ENCODE results near the gene AGMO.

The AGMO gene

DNA sequence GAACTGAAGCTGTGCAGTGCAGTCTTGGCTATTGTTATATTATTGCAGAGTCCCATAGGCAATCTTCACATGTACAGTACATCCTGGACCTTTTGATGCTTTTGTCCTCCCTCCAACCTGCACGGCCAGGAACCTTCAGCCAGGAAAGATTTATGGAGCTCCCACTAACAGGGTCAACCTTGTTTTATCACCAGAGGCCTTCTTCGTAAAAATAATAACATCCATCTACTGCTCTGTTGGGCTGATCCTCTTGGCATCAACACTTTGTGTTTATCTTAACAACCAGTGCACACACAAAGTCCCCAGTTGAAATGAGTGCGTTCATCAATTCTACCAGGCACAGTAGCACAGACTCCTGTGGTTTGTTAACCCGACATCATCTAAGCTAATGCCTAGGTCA, 72.4 kb downstream of the AGMO start:
- H3K9ac ChIP-seq (ENCODE audit: low read depth in 1 of 2, low read length in 2 of 2): no peak overlapping the region
- H3K36me3 ChIP-seq (ENCODE audit: control insufficient read depth in 1 of 2, insufficient read depth in 2 of 2, low read length in 2 of 2): no peaks in the 10 kb centered on the region
- H3K4me1 ChIP-seq (ENCODE audit: control insufficient read depth in 1 of 2, insufficient read depth in 2 of 2, low read length in 2 of 2): no peaks in the 10 kb centered on the region
- no peaks in the 10 kb centered on the region for H3K9me3 ChIP-seq (ENCODE audit: control insufficient read depth in 1 of 2, low read length in 2 of 2)
- no peak overlapping the region for H3K27ac ChIP-seq (ENCODE audit: low read depth, low read length)
- H3K27me3 ChIP-seq (ENCODE audit: control insufficient read depth in 1 of 2, insufficient read depth in 2 of 2, low read length in 2 of 2): no peaks in the 10 kb centered on the region
- no peak overlapping the region for H3K4me3 ChIP-seq (ENCODE audit: low read depth in 1 of 2, low read length in 2 of 2)

DNA sequence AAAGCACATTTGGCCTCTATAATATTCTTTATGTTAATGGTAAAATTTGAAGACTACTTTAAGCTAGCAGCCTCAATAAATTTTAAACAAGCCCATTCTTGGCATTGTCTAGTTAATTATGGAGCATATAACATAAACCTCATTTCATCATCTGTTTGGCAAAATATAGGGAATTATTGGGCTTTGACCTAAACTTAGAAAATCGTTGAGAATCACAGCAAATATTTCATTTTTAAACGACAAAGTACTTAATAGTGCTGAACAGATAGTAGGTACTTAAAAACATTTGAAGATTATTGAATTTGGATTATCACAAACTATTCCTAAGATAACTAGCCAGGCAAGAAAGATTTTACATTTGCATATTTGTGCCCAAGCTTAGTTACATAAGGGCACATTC, 73.4 kb downstream of the AGMO start:
- no peaks in the 10 kb centered on the region for H3K27me3 ChIP-seq (ENCODE audit: control insufficient read depth in 1 of 2, insufficient read depth in 2 of 2, low read length in 2 of 2)
- no peaks in the 10 kb centered on the region for H3K36me3 ChIP-seq (ENCODE audit: control insufficient read depth in 1 of 2, insufficient read depth in 2 of 2, low read length in 2 of 2)
- no peak overlapping the region for H3K27ac ChIP-seq (ENCODE audit: low read depth, low read length)
- H3K4me1 ChIP-seq (ENCODE audit: control insufficient read depth in 1 of 2, insufficient read depth in 2 of 2, low read length in 2 of 2): no peaks in the 10 kb centered on the region
- no peaks in the 10 kb centered on the region for H3K9me3 ChIP-seq (ENCODE audit: control insufficient read depth in 1 of 2, low read length in 2 of 2)
- no peak overlapping the region for H3K4me3 ChIP-seq (ENCODE audit: low read depth in 1 of 2, low read length in 2 of 2)
- H3K9ac ChIP-seq (ENCODE audit: low read depth in 1 of 2, low read length in 2 of 2): no peak overlapping the region

GRCh38 chr7:15487896-15488295, 73.9 kb downstream of the AGMO start:
- H3K27ac ChIP-seq (ENCODE audit: low read depth, low read length): no peak overlapping the region
- no peaks in the 10 kb centered on the region for H3K36me3 ChIP-seq (ENCODE audit: control insufficient read depth in 1 of 2, insufficient read depth in 2 of 2, low read length in 2 of 2)
- H3K9me3 ChIP-seq (ENCODE audit: control insufficient read depth in 1 of 2, low read length in 2 of 2): no peaks in the 10 kb centered on the region
- no peaks in the 10 kb centered on the region for H3K27me3 ChIP-seq (ENCODE audit: control insufficient read depth in 1 of 2, insufficient read depth in 2 of 2, low read length in 2 of 2)
- no peak overlapping the region for H3K9ac ChIP-seq (ENCODE audit: low read depth in 1 of 2, low read length in 2 of 2)
- no peak overlapping the region for H3K4me3 ChIP-seq (ENCODE audit: low read depth in 1 of 2, low read length in 2 of 2)
- no peaks in the 10 kb centered on the region for H3K4me1 ChIP-seq (ENCODE audit: control insufficient read depth in 1 of 2, insufficient read depth in 2 of 2, low read length in 2 of 2)

- no peak overlapping the region for H3K4me3 ChIP-seq (ENCODE audit: low read depth in 1 of 2, low read length in 2 of 2)
- H3K9me3 ChIP-seq (ENCODE audit: control insufficient read depth in 1 of 2, low read length in 2 of 2): no peaks in the 10 kb centered on the region
- H3K9ac ChIP-seq (ENCODE audit: low read depth in 1 of 2, low read length in 2 of 2): no peak overlapping the region
- H3K36me3 ChIP-seq (ENCODE audit: control insufficient read depth in 1 of 2, insufficient read depth in 2 of 2, low read length in 2 of 2): no peaks in the 10 kb centered on the region
- no peaks in the 10 kb centered on the region for H3K27me3 ChIP-seq (ENCODE audit: control insufficient read depth in 1 of 2, insufficient read depth in 2 of 2, low read length in 2 of 2)
- H3K4me1 ChIP-seq (ENCODE audit: control insufficient read depth in 1 of 2, insufficient read depth in 2 of 2, low read length in 2 of 2): no peaks in the 10 kb centered on the region
- no peak overlapping the region for H3K27ac ChIP-seq (ENCODE audit: low read depth, low read length)
Observed at GRCh38 chr7:15485998-15486397, 75.8 kb downstream of the AGMO start.

DNA sequence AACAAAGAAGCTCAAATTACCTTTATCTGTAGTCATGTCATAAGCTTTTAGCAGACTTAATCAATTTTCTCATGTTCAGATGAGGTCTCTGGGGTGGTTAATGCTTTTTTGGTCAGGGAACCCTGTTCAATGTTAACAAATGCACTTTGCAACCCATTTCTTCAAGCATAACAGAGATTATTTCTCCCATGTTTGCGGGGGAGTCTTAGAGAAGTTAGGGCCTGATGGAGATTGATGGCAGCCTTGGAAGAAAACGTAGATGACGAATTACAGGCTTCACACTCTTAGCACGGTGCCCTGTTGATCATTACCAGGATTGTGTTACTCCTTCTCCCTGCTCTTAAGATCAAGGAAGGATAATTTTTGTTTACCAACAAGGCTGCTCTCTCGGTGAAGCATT, 76.4 kb downstream of the AGMO start:
- Histone ChIP-seq H3K4me3 (ENCODE audit: low read depth in 1 of 2, low read length in 2 of 2) (no peak overlapping the region), H3K4me1 (ENCODE audit: control insufficient read depth in 1 of 2, insufficient read depth in 2 of 2, low read length in 2 of 2) (no peaks in the 10 kb centered on the region), H3K36me3 (ENCODE audit: control insufficient read depth in 1 of 2, insufficient read depth in 2 of 2, low read length in 2 of 2) (no peaks in the 10 kb centered on the region), H3K9me3 (ENCODE audit: control insufficient read depth in 1 of 2, low read length in 2 of 2) (no peaks in the 10 kb centered on the region), H3K9ac (ENCODE audit: low read depth in 1 of 2, low read length in 2 of 2) (no peak overlapping the region), H3K27ac (ENCODE audit: low read depth, low read length) (no peak overlapping the region), H3K27me3 (ENCODE audit: control insufficient read depth in 1 of 2, insufficient read depth in 2 of 2, low read length in 2 of 2) (no peaks in the 10 kb centered on the region)

- no peaks in the 10 kb centered on the region for H3K4me1 ChIP-seq (ENCODE audit: control insufficient read depth in 1 of 2, insufficient read depth in 2 of 2, low read length in 2 of 2)
- H3K36me3 ChIP-seq (ENCODE audit: control insufficient read depth in 1 of 2, insufficient read depth in 2 of 2, low read length in 2 of 2): no peaks in the 10 kb centered on the region
- H3K9ac ChIP-seq (ENCODE audit: low read depth in 1 of 2, low read length in 2 of 2): no peak overlapping the region
- no peaks in the 10 kb centered on the region for H3K9me3 ChIP-seq (ENCODE audit: control insufficient read depth in 1 of 2, low read length in 2 of 2)
- H3K27me3 ChIP-seq (ENCODE audit: control insufficient read depth in 1 of 2, insufficient read depth in 2 of 2, low read length in 2 of 2): no peaks in the 10 kb centered on the region
- H3K27ac ChIP-seq (ENCODE audit: low read depth, low read length): no peak overlapping the region
- no peak overlapping the region for H3K4me3 ChIP-seq (ENCODE audit: low read depth in 1 of 2, low read length in 2 of 2)
Observed at GRCh38 chr7:15481132-15481531, 80.7 kb downstream of the AGMO start.

DNA sequence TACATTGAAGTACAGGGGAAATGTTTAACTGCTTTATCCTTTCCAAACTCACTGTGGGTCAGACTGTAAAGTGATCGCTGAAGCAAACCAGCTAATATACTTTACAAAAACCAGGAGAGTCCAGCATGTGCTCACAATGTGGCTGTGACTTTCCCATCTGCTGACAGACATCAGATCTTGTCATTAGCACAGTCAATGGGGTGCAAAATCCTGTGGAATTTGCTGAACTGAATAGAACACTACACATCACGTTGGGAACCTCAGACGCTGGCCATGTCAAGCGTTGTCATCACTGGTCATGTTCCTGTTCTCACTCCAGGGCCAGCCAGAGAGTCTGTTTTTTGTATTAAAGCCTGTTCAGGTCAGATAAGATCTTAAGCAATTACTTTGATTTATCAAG, 83.4 kb downstream of the AGMO start:
- no peaks in the 10 kb centered on the region for H3K36me3 ChIP-seq (ENCODE audit: control insufficient read depth in 1 of 2, insufficient read depth in 2 of 2, low read length in 2 of 2)

GRCh38 chr7:15476531-15476918, 85.3 kb downstream of the AGMO start:
- no peak overlapping the region for H3K27ac ChIP-seq (ENCODE audit: low read depth, low read length)
- H3K36me3 ChIP-seq (ENCODE audit: control insufficient read depth in 1 of 2, insufficient read depth in 2 of 2, low read length in 2 of 2): no peaks in the 10 kb centered on the region
- no peaks in the 10 kb centered on the region for H3K27me3 ChIP-seq (ENCODE audit: control insufficient read depth in 1 of 2, insufficient read depth in 2 of 2, low read length in 2 of 2)
- no peaks in the 10 kb centered on the region for H3K4me1 ChIP-seq (ENCODE audit: control insufficient read depth in 1 of 2, insufficient read depth in 2 of 2, low read length in 2 of 2)
- H3K9ac ChIP-seq (ENCODE audit: low read depth in 1 of 2, low read length in 2 of 2): no peak overlapping the region
- no peaks in the 10 kb centered on the region for H3K9me3 ChIP-seq (ENCODE audit: control insufficient read depth in 1 of 2, low read length in 2 of 2)
- no peak overlapping the region for H3K4me3 ChIP-seq (ENCODE audit: low read depth in 1 of 2, low read length in 2 of 2)

More for the DNA sequence above, 83.4 kb downstream of the AGMO start:
- Histone ChIP-seq H3K27ac (ENCODE audit: low read depth, low read length) (no peak overlapping the region), H3K4me1 (ENCODE audit: control insufficient read depth in 1 of 2, insufficient read depth in 2 of 2, low read length in 2 of 2) (no peaks in the 10 kb centered on the region), H3K9ac (ENCODE audit: low read depth in 1 of 2, low read length in 2 of 2) (no peak overlapping the region), H3K27me3 (ENCODE audit: control insufficient read depth in 1 of 2, insufficient read depth in 2 of 2, low read length in 2 of 2) (no peaks in the 10 kb centered on the region), H3K9me3 (ENCODE audit: control insufficient read depth in 1 of 2, low read length in 2 of 2) (no peaks in the 10 kb centered on the region), H3K4me3 (ENCODE audit: low read depth in 1 of 2, low read length in 2 of 2) (no peak overlapping the region)

DNA sequence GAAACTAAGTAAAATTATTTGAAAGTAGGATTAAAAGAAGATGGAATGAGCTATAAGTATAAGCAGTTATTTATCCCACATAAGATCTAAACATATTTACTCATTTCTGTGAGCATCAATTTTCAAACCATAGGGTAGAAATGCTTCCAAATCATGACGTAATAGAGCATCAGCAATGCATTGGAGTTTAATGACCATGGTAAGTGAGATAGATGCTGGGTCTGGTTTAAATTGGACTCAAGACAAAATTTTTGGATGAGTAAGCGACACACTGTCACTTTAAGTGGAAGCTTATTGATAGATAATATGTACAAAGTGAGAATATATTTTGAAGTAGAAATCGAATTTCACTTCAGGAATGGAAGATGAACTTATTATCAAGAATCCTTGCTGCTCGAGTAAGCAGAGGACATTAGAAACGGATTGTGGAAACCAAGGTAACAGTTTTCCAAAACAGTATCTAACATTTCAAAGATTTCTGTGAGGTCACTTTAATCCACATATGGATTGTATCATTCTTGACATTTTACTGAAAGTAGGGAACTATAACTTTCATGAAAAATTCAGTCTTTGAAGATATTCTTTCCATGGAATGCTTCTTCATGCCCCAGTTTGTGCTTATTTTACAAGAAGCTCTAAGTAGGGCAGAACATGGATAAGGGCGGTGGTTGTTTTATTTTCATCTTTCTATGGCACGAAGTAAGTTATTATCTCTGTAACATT, 85.8 kb downstream of the AGMO start:
- Histone ChIP-seq H3K9ac (ENCODE audit: low read depth in 1 of 2, low read length in 2 of 2) (no peak overlapping the region), H3K9me3 (ENCODE audit: control insufficient read depth in 1 of 2, low read length in 2 of 2) (no peaks in the 10 kb centered on the region), H3K4me3 (ENCODE audit: low read depth in 1 of 2, low read length in 2 of 2) (no peak overlapping the region), H3K4me1 (ENCODE audit: control insufficient read depth in 1 of 2, insufficient read depth in 2 of 2, low read length in 2 of 2) (no peaks in the 10 kb centered on the region), H3K27ac (ENCODE audit: low read depth, low read length) (no peak overlapping the region), H3K27me3 (ENCODE audit: control insufficient read depth in 1 of 2, insufficient read depth in 2 of 2, low read length in 2 of 2) (no peaks in the 10 kb centered on the region), H3K36me3 (ENCODE audit: control insufficient read depth in 1 of 2, insufficient read depth in 2 of 2, low read length in 2 of 2) (no peaks in the 10 kb centered on the region)

- Histone ChIP-seq H3K4me3 (ENCODE audit: low read depth in 1 of 2, low read length in 2 of 2) (no peak overlapping the region), H3K36me3 (ENCODE audit: control insufficient read depth in 1 of 2, insufficient read depth in 2 of 2, low read length in 2 of 2) (no peaks in the 10 kb centered on the region), H3K27ac (ENCODE audit: low read depth, low read length) (no peak overlapping the region), H3K27me3 (ENCODE audit: control insufficient read depth in 1 of 2, insufficient read depth in 2 of 2, low read length in 2 of 2) (no peaks in the 10 kb centered on the region), H3K4me1 (ENCODE audit: control insufficient read depth in 1 of 2, insufficient read depth in 2 of 2, low read length in 2 of 2) (no peaks in the 10 kb centered on the region), H3K9ac (ENCODE audit: low read depth in 1 of 2, low read length in 2 of 2) (no peak overlapping the region), H3K9me3 (ENCODE audit: control insufficient read depth in 1 of 2, low read length in 2 of 2) (no peaks in the 10 kb centered on the region)
Observed at GRCh38 chr7:15471669-15471950, 90.2 kb downstream of the AGMO start.
